ENCODE measurements around the gene ZXDC.

Gene ZXDC

DNA sequence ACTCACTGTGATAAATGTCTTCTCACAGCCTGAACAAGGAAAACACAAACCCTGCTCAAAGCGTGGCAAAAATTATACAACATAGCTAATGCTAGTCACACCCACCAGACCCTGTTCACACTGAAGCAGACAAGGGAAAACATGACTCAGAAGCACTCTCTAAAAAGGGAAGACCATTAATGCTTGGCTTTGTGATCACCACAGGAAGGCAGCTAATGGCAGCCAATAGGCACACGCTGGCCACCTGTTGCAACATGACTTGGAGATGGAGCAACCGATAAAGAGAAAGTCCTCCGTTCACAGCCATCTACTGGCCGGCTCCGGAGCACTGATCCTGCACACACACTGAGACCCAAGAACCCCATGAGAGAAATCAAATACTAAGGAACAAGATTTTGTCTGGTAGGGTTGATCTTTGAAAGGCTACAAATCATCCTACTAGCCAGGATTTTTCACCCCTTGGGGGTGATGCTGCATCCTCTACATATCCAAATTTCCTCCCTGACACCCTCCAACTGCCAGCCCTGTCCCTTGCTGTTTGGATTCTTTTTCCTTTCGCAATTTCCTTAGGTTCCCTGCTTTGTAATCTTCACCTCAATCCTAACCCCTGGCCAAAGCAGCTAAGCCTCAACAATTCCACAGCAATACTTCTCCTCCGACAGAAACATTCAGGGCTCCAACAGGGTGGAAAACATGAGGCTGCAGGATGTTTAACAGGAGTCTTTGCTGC lies 3.2 kb downstream of the ZXDC start:
- no peak for DNase-seq

DNA sequence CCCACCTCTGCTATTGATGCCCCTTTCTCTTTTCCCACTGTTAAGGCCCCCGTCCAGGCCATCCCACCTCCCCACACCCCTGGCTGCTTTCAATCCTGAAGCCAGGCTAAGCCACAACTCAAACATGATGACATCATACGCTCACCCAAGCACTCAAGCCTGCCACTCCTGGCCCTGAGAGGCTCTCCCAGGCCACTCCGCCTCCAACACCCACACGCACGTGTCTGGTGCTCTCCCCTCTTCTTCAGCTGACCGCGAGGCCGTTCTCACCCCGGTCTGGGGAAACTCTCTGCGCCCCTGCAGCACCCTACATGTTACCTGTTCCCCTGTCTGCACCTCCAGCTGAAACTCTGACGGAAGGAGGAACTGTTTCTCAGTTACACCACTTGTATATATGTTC lies 6.2 kb downstream of the ZXDC start:
- DNase-seq = no peak

DNA sequence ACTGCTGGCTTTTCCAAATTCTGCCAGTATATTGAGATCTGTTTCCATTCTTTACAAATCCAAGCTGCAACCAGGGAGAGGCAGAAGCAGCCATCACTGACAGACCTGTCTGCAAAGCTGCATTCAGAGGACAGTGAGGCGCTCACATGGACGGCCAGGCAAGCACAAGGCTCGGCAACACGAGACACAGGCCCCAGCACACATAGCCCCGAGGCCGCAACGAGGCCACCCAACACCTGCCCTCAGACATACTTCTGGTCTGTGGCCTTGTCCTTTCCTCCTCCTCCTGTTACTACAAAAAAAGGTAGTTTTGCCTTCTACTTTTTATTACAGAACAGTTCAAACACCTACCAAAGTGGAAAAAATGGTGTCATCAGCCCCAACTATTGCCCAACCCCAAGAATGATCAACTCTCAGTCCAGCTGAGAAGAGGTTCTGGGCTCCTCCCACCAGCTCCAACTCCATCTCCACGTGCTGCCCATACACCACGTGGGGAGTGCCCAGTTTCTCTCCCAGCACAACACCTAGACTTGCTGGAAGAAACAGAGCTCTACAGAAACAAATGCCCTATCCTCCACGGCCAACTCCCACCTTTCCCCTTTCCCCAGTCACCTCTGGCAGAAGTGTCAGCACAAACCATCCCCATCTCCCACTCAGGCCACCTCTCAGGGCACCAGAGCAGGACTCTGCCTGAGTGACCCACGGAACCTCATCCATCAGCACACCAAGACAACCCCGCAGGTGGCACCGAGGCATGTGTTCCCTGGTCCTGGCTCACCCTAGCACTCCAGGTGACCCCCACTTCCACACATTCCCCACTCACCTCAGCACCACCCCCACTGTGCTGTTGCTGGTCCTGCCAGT lies 7.4 kb downstream of the ZXDC start:
- no peak for DNase-seq

DNA sequence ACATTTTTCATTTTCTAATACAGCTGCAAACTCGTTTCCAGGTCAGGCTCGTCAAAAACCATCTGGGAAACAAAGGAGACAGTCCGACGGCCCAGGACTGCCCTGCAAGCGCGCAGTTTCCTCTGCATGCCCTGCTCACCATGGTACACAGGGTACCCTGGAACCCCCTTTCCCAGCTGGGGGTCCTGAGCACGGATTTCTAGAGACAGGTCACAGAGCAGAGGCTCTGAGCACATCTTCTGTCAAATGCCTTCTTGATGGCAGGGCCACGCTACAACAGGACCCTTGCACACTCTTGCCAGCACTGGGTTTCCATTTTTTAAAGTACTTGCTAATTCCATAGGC lies 8.1 kb downstream of the ZXDC start:
- no peak for DNase-seq

DNA sequence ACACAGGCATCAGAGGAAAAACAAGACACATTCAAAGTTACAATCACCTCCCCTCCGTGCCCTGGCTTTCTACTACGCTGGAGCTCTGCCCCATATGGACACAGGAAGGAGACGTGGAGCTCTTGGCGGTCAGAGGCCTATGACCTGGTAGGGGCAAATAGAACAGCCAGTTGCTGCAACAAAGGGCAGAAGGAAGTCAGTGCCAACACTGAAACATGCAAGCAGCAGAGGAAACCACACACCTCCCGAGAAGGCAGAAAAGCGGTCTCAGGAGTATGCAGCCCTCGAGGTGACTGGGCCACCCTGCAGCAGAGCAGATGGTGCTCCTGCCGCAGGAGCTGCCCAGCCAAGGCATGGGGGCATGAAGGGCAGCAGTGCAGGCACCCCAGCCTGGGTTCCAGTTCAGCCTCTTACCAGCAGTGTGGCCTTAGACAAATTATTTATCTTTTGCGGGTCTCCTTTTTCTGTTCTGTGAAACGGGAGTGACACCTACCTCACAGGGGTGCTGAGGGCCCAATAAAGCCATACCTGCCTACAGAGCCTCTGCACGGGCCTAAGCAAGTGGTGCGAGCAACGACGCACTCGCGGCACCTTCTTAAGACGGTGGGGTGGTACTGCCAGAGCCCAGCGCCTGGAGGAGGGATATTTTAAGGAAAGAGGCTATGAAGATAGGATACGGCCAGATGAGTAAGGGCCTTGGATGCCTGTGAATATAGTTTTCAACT lies 8.6 kb downstream of the ZXDC start:
- no peak for DNase-seq

DNA sequence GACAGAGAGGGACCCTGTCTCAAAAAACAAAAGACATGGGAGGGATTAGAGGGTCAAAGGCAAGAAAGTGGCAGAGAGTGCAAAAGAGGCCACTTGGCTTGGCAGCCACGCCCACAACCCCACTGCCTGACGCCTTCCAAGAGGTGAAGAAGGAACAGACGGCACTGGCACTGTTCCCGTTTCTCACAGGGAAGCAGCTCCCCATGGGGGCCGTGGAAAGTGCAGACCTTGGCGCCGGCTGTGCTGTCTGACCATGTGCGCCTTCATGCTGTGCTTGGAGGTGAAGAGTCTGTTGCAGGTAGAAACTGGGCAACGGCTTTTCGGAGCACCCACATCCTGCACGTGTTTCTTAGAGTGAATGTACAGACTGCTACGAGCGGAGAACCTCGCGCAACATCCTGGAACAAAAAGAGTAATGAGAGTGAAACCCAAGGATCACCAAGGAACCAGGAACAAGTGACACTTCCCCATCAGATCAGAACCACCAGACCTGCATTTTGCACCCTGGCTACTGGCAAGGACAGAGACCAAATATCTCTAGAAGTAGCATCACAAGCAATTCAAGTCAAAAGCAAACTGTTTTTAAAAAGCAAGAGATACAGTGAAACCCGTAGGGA lies 9.7 kb downstream of the ZXDC start:
- no peak for DNase-seq

DNA sequence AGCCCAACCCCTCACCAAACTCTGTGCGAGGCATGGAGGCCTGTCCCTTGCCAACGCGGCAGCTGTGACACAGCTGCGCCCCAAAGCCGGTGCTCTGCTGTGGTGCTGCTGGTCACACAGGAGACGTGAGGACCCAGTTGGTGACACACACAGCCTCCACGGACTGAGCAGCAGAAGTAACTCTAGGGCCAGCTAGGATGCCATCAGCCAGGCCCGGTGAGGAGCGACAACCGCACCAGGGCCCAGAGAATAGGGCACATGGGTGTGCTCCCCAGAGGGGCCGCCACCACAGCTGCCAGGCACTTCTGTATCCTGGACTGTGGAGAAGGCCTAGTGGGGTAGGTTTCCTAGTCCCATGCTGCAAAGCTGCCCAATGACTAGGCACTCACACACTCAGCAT lies 10.7 kb downstream of the ZXDC start:
- DNase-seq = no peak

DNA sequence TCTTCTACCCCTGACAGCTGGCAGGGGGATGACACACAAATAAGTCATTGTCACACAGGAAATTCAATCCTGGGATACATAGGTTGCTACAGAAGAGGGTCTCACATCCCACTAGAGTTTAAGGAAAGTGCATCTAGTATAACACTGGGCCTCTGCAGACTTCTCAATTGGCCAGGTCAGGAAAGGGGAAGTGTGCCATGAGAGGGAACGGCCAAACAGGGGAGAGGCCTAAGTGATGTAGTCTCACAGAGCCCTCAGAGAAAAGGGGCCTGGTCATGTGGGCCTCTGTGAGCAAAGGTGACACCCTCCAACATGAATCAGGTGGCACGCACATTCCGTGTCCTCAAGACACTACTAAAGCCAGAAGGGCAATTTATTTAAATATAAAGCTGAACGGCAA lies 11.2 kb downstream of the ZXDC start:
- DNase-seq = no peak

DNA sequence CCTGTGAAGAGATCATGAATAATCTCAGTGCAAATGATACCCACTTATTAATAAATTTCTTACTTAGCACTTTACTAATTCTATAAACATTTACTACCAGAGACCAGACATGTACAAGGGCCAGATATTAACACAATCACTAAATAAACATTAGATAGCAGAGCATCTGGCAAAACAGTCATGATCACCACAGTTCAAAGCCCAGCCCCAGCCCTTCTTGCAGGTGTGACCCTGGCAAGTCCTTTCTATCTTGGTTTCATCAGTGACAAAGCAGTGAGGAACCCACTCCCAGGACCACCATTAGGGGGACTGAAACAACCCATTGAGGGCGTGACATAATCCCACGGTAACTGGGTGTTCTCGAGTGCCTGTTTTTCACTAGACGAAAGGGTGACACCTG lies 11.6 kb downstream of the ZXDC start:
- no peak for DNase-seq

DNA sequence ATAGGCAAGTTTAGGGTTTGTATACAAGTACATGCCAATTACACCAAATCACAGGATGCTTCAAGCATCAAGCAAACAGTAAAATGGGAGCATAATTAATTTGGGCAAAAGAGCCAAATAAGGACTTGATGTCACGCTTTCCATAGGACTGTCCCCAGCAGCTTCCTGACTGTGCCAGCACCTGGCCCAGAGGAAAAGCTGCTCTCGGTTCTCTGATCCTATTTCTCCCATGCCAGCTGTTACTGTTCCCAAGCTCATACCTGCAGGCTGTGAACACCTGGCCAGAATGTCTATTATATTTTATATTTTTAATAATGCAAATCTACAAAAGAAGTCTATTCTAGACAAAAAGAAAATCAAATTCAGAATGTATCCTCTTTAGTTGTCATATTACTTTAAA lies 12.2 kb downstream of the ZXDC start:
- no peak for DNase-seq

DNA sequence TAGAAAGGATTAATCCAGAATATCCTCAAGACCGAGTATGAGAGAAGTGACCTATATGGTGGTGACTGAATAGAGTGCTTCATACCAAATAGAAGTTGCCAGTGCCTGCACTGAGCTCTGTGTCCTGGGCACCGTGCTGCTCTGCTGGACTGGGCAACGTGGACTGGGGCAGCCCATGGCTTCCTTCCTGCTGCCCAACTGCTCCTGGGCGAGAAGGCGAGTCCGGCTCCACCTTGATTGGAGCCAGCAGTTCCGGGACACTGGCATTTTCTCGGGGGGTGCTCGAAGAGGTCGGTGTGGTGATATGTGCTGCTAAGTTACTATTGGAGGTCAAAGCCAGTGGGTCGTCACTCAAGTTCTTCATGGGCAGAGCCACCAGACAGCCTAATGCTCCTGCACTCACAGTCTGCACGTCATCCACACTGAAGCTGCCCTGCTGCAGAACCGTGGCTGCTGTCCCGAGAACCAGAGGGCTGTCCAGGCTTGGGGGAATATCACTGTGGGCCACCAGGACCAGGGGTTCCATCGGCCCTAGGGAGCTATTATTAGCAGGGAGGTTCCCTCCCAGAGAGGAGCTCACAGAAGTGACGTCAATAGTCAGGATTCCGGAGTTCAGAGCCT lies 14.1 kb downstream of the ZXDC start:
- DNase-seq = no peak

DNA sequence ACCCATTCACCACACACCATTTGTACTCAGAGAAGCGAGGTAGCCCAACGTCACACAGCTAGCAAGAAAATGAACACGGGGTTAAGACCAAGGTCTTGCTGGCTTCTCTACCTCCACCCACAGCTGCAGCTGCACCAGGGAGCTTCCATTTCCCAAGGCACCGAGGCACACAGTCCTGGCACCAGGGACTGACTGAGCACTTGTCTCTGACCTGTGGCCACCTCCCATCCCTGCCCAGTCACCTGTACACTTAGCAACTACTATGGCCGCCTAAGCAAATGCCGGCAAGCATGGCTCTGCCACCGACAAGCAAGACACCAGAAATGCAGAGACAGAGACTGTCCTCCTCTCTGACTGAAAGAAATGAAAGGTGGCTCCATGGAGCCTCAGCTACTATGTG lies 15.3 kb downstream of the ZXDC start:
- DNase-seq = no peak

DNA sequence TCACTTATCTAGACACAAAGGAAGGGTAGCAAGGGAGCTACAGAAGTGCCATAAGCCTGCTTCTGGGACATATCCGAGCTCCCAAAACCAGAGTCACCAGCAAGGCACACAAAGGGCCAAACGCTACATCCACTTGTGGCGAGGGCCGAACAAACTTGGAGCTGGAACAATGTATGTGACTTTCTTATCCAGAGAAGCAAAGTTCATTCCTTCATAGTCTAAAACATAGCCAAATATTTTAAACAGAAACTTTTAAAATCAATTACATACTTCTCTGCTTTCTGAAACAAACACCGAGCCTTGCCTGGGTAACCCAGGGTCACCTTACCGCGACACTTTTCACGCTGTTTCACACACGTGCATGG lies 15.9 kb downstream of the ZXDC start:
- no peak for DNase-seq

DNA sequence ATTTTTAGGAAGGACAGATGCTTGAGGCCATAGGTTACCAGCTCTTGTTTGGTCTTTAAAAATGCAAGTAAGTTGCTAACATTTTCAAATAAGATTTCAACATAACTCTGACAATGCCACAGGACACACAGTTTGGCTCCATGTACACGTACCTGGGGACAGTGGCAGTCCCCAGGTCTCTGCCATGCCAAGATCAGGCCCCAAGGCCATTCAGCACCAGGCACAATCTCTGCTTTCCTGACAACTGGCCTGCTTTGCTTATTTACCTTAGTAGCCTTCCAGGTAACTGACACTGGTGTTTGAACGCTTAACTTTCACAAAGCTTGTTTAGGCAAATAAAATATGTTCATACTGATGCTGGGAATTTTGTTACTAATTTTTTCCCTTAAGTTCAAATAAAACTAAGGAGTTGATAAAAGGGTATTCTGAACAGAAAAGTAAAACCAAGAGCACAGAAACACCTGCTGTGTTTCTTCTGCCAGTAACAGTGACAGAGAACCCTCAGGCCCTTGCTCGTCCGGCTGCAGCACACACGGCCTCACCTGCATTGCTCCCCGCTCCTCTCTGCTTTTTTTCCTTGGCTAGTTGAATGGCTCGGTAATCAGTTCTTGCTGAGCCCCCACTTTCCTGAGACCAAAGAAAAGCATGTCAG lies 16.5 kb downstream of the ZXDC start:
- DNase-seq = no peak

DNA sequence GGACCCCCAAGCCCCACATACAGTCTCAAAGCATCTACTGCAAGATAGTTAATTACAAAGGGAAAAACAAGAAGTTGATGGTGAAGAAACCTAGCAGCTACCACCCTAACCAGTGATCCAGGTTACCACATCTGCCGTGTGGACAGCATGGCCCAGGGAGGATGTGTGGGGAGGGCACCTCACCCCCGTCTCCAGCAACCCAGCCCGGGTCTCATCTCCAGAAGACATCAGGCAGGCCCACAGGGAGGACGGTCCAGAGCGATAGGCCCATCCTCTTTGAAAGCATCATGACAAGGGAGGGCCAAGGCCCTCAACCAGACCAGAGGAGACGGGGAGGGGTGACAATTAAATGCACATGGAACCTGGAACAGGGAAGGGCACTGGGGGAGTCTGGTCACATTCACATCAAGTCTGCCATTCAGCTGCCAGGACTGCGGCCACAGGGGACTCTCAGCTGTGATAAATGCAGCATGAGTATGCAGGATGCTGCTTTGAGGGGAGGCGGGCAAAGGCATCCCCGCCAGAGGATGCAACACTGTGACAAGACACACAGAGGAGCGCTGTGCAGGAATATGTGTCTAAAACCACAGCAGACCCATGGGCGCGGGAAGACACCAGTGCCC lies 18.8 kb downstream of the ZXDC start:
- DNase-seq = no peak

DNA sequence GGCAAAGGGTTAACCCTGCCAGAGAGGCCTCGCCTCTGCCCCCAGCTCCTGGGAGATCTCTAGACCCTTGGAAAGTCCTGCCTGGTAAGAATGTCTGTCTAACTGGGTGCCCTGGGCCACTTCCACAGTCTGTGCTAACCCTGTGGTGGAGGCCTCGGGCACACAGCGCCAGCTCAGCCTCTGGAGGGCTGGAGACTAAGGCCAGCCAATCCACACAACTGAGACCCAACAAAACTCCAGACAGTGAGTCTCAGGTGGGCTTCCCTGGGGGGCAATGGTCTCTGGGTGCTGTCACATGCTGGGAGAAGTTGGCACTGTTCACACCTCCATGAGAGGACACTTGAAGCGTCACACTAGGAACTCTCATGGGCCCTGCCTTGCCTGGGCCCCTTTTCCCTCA lies 19.5 kb downstream of the ZXDC start:
- DNase-seq = no peak

DNA sequence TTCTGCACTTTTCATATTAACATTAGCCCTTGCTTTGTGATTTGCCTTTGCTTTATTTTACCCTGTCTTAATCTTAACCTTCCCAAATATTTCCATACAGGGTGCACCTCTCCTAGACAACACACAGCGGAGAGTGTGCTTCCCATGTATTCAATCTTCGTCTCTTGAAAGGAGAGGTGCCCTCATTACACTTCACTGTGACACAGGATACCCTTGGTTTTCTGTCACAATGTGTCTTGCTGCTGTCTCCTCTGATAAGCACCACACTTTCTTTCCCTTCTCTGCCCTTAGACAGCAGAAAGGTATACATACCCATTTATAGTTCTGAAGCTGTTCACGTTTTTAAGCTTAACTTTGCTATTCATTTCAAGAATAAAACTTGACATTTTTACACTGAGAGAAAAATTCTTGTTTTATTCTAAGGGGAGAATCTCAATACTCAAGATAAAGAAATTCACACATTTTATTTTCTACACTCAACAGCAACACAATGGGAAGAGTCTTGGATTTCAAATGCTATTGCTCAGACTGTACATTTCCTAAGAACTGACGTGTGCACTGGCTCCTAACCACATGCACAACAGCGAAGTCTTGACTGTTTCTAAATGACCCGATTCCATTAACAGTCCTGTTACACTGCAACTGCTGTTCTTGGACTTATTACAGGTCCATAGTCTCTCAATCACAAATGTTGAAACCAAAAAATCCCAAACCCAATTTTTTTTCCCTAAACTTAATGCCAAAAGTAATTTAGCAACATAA lies 21.1 kb downstream of the ZXDC start:
- DNase-seq = no peak

DNA sequence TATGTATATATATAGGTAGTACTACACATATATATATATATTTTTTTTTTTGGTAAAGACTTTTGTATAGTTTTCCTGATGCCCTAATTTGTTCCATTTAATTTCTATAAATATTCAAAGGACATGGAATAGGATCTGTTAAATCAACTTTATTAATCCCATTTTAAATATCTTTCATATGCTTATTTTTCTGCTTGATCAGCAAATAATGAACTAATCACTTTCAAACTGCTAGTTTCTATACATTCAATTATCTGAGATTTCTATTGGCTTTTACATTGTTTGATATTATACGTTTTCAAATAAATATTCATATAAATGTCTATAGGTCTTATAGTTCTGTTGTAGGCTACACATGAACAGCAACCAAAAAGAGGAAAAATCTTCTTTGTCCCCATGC lies 21.7 kb downstream of the ZXDC start:
- no peak for DNase-seq

DNA sequence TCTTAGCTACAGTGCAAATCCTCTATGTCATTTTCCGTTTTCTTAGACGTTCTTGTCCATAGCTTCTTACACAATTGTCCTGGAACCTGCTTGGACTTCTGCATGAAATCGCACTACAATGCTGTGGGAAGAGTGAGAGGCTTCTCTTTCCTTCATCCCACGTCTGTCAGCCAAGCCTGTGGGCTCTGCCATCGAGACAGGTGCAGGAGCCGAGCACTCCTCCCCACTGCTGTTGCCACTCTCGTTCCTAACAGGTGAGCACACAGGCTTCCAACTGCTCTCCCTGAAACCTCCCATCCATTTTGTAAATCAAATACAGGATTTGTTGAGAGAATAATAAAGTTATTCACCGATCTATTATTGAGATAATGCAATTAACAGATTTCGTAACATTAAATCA lies 23.5 kb downstream of the ZXDC start:
- no peak for DNase-seq

DNA sequence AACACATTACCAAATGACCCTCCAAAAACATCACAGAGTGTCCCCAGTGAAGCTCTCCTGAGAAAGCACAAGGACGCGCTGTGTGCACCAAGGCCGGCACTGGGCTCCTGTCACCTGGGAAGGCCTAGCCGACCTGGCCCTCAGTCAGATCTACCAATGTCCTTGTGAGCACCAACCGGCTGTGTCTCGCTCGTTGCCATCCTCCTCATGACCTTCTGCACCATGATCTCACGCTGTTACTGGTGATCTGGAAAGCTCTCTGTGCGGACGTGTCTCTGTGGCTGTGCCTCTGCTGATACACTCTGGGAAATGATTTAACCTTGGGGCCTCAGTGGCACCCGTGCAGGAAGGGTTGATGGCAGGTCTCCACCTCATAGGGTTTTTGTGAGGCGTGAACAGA lies 24.2 kb downstream of the ZXDC start:
- no peak for DNase-seq

DNA sequence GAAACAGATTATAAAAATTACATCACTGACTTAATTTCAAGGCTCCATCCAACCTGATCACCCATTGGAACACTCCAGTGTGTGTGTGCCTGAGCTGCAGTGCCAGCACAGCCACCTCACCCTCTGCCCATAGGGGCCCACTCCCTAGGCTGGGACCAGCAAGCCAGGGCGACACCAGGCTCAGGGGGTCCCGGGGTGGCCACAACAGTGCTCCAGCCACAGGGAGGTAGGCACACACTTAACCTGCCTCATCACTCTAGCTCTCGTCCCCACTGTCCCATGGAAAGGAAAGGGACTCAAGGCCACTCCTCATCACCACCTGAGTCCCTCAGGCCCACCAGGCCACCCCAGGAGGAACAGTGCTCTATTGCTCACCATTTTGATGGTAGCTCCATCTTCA lies 24.9 kb downstream of the ZXDC start:
- DNase-seq = no peak
